AG09319 (cell line): ENCODE data around the gene SPTBN4.
"Not testable (repeated sequence)": the region's sequence is repeated elsewhere in the genome, so short reads cannot be mapped to it uniquely, and the experiment has no call there.

Source experiments
- DNase-seq: peaks from one replicate; pipeline ENCODE4 v3.0.0-alpha.2; 2010; ENCODE audit warnings: low read depth; ENCODE audit errors: extremely low read depth
- TF ChIP-seq, protein P1 (sequence below): IDR thresholded peaks from 2 replicates; pipeline ENCODE4 v1.5.1; 2011; ENCODE audit warnings: low read depth, mild to moderate bottlenecking, inconsistent platforms, low read length, moderate library complexity

SPTBN4 gene

DNA sequence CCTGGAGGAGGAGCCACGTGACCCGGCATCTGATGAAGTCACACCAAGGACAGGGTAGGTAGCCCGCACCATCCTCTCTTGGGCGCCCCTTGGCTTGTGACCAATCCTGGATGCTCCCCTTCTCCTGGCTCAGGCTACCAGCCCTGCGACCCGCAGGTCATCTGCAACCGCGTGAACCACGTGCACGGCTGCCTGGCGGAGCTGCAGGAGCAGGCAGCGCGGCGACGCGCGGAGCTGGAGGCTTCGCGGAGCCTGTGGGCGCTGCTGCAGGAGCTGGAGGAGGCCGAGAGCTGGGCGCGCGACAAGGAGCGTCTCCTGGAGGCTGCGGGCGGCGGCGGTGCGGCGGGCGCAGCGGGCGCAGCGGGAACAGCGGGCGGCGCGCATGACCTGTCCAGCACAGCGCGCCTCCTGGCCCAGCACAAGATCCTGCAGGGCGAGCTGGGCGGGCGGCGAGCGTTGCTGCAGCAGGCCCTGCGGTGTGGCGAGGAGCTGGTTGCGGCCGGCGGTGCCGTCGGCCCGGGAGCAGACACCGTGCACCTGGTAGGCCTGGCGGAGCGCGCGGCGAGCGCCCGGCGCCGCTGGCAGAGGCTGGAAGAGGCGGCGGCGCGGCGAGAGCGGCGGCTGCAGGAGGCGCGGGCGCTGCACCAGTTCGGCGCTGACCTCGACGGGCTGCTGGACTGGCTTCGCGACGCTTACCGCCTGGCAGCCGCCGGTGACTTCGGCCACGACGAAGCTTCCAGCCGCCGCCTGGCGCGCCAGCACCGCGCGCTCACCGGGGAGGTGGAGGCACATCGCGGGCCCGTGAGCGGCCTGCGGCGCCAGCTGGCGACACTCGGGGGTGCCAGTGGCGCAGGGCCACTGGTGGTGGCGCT lies 45.9 kb downstream of the SPTBN4 start:
- TF ChIP-seq, protein P1, sequence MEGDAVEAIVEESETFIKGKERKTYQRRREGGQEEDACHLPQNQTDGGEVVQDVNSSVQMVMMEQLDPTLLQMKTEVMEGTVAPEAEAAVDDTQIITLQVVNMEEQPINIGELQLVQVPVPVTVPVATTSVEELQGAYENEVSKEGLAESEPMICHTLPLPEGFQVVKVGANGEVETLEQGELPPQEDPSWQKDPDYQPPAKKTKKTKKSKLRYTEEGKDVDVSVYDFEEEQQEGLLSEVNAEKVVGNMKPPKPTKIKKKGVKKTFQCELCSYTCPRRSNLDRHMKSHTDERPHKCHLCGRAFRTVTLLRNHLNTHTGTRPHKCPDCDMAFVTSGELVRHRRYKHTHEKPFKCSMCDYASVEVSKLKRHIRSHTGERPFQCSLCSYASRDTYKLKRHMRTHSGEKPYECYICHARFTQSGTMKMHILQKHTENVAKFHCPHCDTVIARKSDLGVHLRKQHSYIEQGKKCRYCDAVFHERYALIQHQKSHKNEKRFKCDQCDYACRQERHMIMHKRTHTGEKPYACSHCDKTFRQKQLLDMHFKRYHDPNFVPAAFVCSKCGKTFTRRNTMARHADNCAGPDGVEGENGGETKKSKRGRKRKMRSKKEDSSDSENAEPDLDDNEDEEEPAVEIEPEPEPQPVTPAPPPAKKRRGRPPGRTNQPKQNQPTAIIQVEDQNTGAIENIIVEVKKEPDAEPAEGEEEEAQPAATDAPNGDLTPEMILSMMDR = no peak
- no peak for DNase-seq

DNA sequence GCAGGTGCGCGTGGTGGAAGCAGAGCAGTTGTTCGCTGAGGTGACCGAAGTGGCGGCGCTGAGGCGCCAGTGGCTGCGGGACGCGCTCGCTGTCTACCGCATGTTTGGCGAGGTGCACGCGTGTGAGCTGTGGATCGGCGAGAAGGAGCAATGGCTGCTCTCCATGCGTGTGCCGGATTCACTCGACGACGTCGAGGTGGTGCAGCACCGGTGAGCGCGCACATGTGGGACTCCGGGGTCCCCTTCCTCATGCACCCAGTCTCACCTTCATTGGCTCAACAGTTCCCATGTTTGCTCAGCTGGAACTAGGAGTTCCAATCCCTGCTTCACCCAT lies 46.5 kb downstream of the SPTBN4 start:
- no peak for DNase-seq
- TF ChIP-seq, protein P1 = no peak

DNA sequence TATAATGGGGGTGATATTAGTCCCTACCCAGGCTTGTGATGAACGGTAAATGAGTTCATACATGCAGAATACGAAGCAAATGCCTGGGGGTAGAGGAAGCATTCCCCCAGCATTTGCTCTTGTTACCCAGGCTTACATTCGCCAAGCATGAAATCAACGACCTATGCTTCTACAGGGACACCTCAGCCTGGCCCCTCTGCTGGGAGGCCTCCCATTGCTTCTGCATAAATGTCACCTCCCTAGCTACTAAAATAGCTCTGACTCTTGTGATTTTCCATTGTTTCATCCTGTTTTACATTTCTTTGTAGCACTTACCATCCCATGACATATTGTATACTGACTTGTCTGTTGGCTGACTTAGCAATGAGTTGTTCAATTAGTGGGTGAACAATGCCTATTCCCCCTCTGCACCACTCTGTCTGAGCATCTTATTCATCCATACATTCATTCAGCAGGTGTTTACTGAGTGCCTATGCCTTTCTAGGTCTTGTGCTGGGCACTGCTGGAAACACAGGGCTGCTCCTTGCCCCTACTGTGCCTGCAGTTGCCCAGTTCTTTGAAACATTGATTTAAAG lies 47.0 kb downstream of the SPTBN4 start:
- no peak for DNase-seq
- TF ChIP-seq, protein P1 = no peak

DNA sequence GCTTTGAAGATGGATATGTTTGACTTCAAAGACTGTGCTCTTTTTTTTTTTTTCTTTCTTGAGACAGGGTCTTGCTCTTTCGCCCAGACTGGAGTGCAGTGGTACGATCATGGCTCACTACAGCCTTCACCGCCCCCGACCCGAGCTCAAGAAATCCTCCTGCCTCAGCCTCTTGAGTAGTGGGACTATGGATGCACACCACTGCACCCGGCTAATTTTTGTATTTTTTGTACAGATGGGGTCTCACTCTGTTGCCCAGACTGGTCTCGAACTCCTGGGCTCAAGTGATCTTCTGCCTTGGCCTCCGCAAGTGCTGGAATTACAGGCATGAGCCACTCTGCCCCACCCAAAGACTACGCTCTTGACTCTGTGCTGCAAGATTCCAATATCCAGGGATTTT lies 50.4 kb downstream of the SPTBN4 start:
- no peak for DNase-seq
- TF ChIP-seq, protein P1 = no peak

DNA sequence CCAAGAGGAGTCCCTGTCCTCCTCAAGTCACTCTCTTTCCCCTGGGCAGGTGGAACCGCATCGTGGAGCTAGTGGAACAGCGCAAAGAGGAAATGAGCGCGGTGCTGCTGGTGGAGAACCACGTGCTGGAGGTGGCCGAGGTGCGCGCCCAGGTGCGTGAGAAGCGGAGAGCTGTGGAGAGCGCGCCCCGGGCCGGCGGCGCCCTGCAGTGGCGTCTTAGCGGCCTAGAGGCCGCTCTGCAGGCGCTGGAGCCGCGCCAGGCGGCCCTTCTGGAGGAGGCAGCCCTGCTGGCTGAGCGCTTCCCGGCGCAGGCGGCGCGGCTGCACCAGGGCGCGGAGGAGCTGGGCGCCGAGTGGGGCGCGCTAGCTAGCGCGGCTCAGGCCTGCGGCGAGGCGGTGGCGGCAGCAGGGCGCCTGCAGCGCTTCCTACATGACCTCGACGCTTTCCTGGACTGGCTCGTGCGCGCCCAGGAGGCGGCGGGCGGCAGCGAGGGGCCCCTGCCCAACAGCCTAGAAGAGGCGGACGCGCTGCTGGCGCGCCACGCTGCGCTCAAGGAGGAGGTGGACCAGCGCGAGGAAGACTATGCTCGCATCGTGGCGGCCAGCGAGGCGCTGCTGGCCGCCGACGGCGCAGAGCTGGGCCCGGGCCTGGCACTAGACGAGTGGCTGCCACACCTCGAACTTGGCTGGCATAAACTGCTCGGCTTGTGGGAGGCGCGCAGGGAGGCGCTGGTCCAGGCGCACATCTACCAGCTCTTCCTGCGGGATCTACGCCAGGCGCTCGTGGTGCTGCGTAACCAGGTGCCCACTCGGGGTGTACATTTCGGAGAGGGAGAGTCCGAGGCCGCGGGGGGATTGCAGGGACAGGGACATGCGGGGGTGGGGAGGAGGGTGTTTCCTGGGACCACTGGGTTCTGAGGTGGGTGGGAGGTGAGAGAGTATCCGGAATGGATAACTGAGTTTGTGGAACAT lies 52.8 kb downstream of the SPTBN4 start:
- DNase-seq = no peak
- TF ChIP-seq, protein P1 = no peak

DNA sequence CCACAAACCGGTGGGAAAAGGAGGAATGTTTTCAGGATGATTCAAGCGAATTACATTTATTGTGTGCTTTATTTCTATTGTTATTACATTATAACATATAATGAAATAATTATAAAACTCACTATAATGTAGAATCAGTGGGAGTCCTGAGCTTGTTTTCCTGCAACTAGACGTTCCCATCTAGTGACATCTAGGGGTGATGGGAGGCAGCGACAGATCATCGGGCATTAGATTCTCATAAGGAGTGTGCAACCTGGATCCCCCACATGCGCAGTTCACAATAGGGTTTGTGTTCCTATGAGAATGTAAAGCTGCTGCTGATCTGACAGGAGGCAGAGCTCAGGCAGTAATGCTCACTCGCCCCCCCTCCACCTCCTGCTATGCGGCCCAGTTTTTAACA lies 54.5 kb downstream of the SPTBN4 start:
- TF ChIP-seq, protein P1 = peak; percentile 49
- no peak for DNase-seq

DNA sequence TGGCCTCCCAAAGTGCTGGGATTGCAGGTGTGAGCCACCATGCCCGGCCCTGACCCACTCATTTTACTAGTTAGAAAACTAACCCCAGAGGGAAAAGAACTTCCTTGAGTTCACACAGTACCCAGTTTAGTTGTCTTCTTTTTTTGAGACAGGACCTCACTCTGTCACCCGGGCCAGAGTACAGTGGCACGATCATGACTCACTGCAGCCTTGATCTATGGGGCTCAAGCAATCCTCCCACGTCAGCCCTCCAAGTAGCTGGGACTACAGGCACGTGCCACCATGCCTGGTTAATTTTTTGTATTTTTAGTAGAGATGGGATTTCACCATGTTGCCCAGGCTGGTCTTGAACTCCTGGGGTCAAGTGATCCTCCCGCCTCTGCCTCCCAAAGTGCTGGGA lies 55.1 kb downstream of the SPTBN4 start:
- not testable (repeated sequence) for DNase-seq
